ENCODE data around the gene PALLD.

Gene PALLD

GRCh38 chr4:168857546-168858314, 360.9 kb downstream of the PALLD start:
- H3K4me3 ChIP-seq (ENCODE audit: low read length) = no peak overlapping the region
- no peak for TF ChIP-seq CTCF (conservative IDR thresholded peaks at IDR 0.05; ENCODE audit: low read length)
- peak; percentile 70 for DNase-seq (ENCODE audit: low read depth)

- TF ChIP-seq CTCF (conservative IDR thresholded peaks at IDR 0.05; ENCODE audit: low read length) = no peak
- DNase-seq (ENCODE audit: low read depth) = no peak
- H3K4me3 ChIP-seq (ENCODE audit: low read length) = no peak overlapping the region
Observed at GRCh38 chr4:168859100-168859499, 362.2 kb downstream of the PALLD start.

GRCh38 chr4:168859888-168860694, 363.2 kb downstream of the PALLD start:
- no peak overlapping the region for H3K4me3 ChIP-seq (ENCODE audit: low read length)
- DNase-seq (ENCODE audit: low read depth) = no peak
- no peak for TF ChIP-seq CTCF (conservative IDR thresholded peaks at IDR 0.05; ENCODE audit: low read length)

GRCh38 chr4:168860827-168861226, 364.0 kb downstream of the PALLD start:
- no peak for DNase-seq (ENCODE audit: low read depth)
- TF ChIP-seq CTCF (conservative IDR thresholded peaks at IDR 0.05; ENCODE audit: low read length) = no peak
- H3K4me3 ChIP-seq (ENCODE audit: low read length) = no peak overlapping the region

- TF ChIP-seq CTCF (conservative IDR thresholded peaks at IDR 0.05; ENCODE audit: low read length) = no peak
- no peak overlapping the region for H3K4me3 ChIP-seq (ENCODE audit: low read length)
- DNase-seq (ENCODE audit: low read depth) = no peak
Observed at GRCh38 chr4:168863719-168864647, 367.1 kb downstream of the PALLD start.

GRCh38 chr4:168864821-168865541, 368.1 kb downstream of the PALLD start:
- no peak overlapping the region for H3K4me3 ChIP-seq (ENCODE audit: low read length)
- peak; percentile 94 for DNase-seq (ENCODE audit: low read depth)
- peak; percentile 67 for TF ChIP-seq CTCF (conservative IDR thresholded peaks at IDR 0.05; ENCODE audit: low read length)

Measured in AG10803 (cell line).